Measurements from ENCODE around the gene ABI3BP.

Gene ABI3BP

DNA sequence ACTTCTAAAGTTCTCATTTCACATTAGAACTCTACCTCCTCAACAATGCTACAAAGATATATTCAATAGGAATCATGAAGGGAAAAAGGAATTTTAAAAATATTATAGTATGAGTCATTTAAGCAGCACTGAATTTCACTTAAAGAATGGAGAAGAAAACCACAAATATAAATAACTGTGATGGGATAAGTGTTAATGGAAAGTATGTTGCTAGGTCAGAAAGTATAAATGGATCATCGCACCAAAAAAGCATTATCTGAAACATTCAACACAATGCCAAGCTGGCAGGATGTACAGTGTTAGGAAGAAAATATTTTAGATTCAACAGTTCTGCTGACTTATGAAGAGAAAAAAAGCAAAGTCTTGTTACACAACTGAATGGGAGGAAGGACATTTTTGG is 182.6 kb downstream of the ABI3BP start:
- Histone ChIP-seq H3K9ac (ENCODE audit: low read length) (no peak overlapping the region), H3F3A (ENCODE audit: insufficient read depth) (no peaks in the 10 kb centered on the region), H3K27me3 (ENCODE audit: low read length) (no peaks in the 10 kb centered on the region), H2AFZ (ENCODE audit: low read depth, low read length, severe bottlenecking) (no peak overlapping the region), H3K9me2 (replicated peaks; ENCODE audit: insufficient read depth, low read length) (no peaks in the 10 kb centered on the region), H3K36me3 (ENCODE audit: low read length) (no peaks in the 10 kb centered on the region), H3K27ac (ENCODE audit: low read depth, low read length) (no peak overlapping the region), H3K4me3 (ENCODE audit: insufficient read depth, low read length, poor library complexity, severe bottlenecking) (no peak overlapping the region), H3K4me2 (ENCODE audit: low read depth, low read length, poor library complexity, severe bottlenecking) (no peak overlapping the region), H4K20me1 (ENCODE audit: low read depth, low read length) (no peaks in the 10 kb centered on the region), H3K79me2 (ENCODE audit: insufficient read depth, low read length) (no peaks in the 10 kb centered on the region), H3K9me3 (ENCODE audit: insufficient read depth, low read length) (no peaks in the 10 kb centered on the region)
- no peak for TF ChIP-seq EZH2phosphoT487 (conservative IDR thresholded peaks at IDR 0.05; ENCODE audit: low read length)
- TF ChIP-seq CTCF (IDR thresholded peaks at IDR 0.05; ENCODE audit: insufficient read depth, low read length, poor library complexity, severe bottlenecking): no peak

DNA sequence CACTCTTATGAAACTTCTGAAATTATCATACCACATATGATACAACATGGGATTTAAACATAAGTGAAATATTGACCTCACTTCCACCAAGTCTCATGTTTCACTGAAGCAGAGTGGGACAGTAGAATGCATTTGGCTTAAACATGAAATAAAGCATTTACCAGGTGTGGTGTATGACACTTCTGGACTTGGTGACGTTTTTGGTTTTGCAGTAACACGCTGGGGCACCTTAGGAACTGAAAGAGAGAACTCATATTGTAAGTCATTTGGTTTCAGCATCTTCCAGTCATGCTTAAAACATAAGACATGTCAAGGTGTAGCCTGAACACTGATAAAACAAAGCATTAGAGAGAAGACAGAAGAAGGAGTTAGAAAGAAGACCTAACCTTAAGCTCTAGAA is 188.6 kb downstream of the ABI3BP start:
- no peaks in the 10 kb centered on the region for H3K9me2 ChIP-seq (replicated peaks; ENCODE audit: insufficient read depth, low read length)
- H3K27ac ChIP-seq (ENCODE audit: low read depth, low read length): no peak overlapping the region
- no peaks in the 10 kb centered on the region for H4K20me1 ChIP-seq (ENCODE audit: low read depth, low read length)
- no peak overlapping the region for H3K9ac ChIP-seq (ENCODE audit: low read length)
- no peak overlapping the region for H3K4me2 ChIP-seq (ENCODE audit: low read depth, low read length, poor library complexity, severe bottlenecking)
- H3F3A ChIP-seq (ENCODE audit: insufficient read depth): no peaks in the 10 kb centered on the region
- no peak overlapping the region for H3K4me3 ChIP-seq (ENCODE audit: insufficient read depth, low read length, poor library complexity, severe bottlenecking)
- no peaks in the 10 kb centered on the region for H3K27me3 ChIP-seq (ENCODE audit: low read length)
- no peak for TF ChIP-seq CTCF (IDR thresholded peaks at IDR 0.05; ENCODE audit: insufficient read depth, low read length, poor library complexity, severe bottlenecking)
- TF ChIP-seq EZH2phosphoT487 (conservative IDR thresholded peaks at IDR 0.05; ENCODE audit: low read length): no peak
- no peaks in the 10 kb centered on the region for H3K79me2 ChIP-seq (ENCODE audit: insufficient read depth, low read length)
- no peak overlapping the region for H2AFZ ChIP-seq (ENCODE audit: low read depth, low read length, severe bottlenecking)
- no peaks in the 10 kb centered on the region for H3K9me3 ChIP-seq (ENCODE audit: insufficient read depth, low read length)
- no peaks in the 10 kb centered on the region for H3K36me3 ChIP-seq (ENCODE audit: low read length)

- no peaks in the 10 kb centered on the region for H3K79me2 ChIP-seq (ENCODE audit: insufficient read depth, low read length)
- TF ChIP-seq CTCF (IDR thresholded peaks at IDR 0.05; ENCODE audit: insufficient read depth, low read length, poor library complexity, severe bottlenecking) (no peak), EZH2phosphoT487 (conservative IDR thresholded peaks at IDR 0.05; ENCODE audit: low read length) (no peak)
- H3K36me3 ChIP-seq (ENCODE audit: low read length): no peaks in the 10 kb centered on the region
- H3F3A ChIP-seq (ENCODE audit: insufficient read depth): no peaks in the 10 kb centered on the region
- no peaks in the 10 kb centered on the region for H3K9me2 ChIP-seq (replicated peaks; ENCODE audit: insufficient read depth, low read length)
- H3K27me3 ChIP-seq (ENCODE audit: low read length): no peaks in the 10 kb centered on the region
- no peak overlapping the region for H3K4me3 ChIP-seq (ENCODE audit: insufficient read depth, low read length, poor library complexity, severe bottlenecking)
- no peak overlapping the region for H3K27ac ChIP-seq (ENCODE audit: low read depth, low read length)
- no peak overlapping the region for H3K9ac ChIP-seq (ENCODE audit: low read length)
- H4K20me1 ChIP-seq (ENCODE audit: low read depth, low read length): no peaks in the 10 kb centered on the region
- no peaks in the 10 kb centered on the region for H3K9me3 ChIP-seq (ENCODE audit: insufficient read depth, low read length)
- H2AFZ ChIP-seq (ENCODE audit: low read depth, low read length, severe bottlenecking): no peak overlapping the region
- H3K4me2 ChIP-seq (ENCODE audit: low read depth, low read length, poor library complexity, severe bottlenecking): no peak overlapping the region
These were observed 189.5 kb downstream of the ABI3BP start for GRCh38 chr3:100803711-100804110.

DNA sequence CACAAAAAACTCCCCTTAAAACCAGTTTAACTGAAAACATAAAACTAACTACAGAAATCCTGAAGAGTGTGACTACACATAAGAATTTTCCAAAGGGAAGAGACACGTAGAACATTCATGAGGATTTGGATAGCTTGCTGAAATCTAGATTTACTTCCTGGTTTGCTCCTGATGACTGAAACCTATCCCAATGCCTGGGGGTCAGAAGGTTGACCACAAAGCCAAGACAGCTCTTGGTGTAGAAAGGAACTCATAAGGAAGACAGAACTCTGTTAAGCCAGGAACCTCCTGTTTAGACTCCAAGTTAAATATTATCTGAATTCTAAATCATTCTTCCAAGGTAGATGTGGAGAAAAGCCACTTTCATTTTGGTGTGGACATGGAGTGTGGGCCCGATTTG is 191.1 kb downstream of the ABI3BP start:
- Histone ChIP-seq H3K9me3 (ENCODE audit: insufficient read depth, low read length) (no peaks in the 10 kb centered on the region), H3K27me3 (ENCODE audit: low read length) (no peaks in the 10 kb centered on the region), H2AFZ (ENCODE audit: low read depth, low read length, severe bottlenecking) (no peak overlapping the region), H3K9me2 (replicated peaks; ENCODE audit: insufficient read depth, low read length) (no peaks in the 10 kb centered on the region), H3F3A (ENCODE audit: insufficient read depth) (no peaks in the 10 kb centered on the region), H3K4me3 (ENCODE audit: insufficient read depth, low read length, poor library complexity, severe bottlenecking) (no peak overlapping the region), H4K20me1 (ENCODE audit: low read depth, low read length) (no peaks in the 10 kb centered on the region), H3K27ac (ENCODE audit: low read depth, low read length) (no peak overlapping the region), H3K9ac (ENCODE audit: low read length) (no peak overlapping the region), H3K79me2 (ENCODE audit: insufficient read depth, low read length) (no peaks in the 10 kb centered on the region), H3K36me3 (ENCODE audit: low read length) (no peaks in the 10 kb centered on the region), H3K4me2 (ENCODE audit: low read depth, low read length, poor library complexity, severe bottlenecking) (no peak overlapping the region)
- no peak for TF ChIP-seq CTCF (IDR thresholded peaks at IDR 0.05; ENCODE audit: insufficient read depth, low read length, poor library complexity, severe bottlenecking)
- no peak for TF ChIP-seq EZH2phosphoT487 (conservative IDR thresholded peaks at IDR 0.05; ENCODE audit: low read length)

Data from SU-DHL-6 (cell line).